HCT116 (cell line): ENCODE data around the gene UVRAG.

ENCODE experiments used
- CBX3 ChIP-seq: IDR thresholded peaks from 2 replicates; pipeline ENCODE4 v1.6.1; 2012; ENCODE audit warnings: low read depth
- CEBPB ChIP-seq: IDR thresholded peaks from 2 replicates; pipeline ENCODE4 v1.6.1; 2012; ENCODE audit warnings: low read depth
- EZH2 ChIP-seq: fragments of 200-600 bp; sonication (generic); IDR thresholded peaks from 2 replicates; pipeline ENCODE4 v1.6.1; 2017; ENCODE audit warnings: antibody characterized with exemption, mixed run types
- FOSL1 ChIP-seq: IDR thresholded peaks from 2 replicates; pipeline ENCODE4 v1.6.1; 2012; ENCODE audit warnings: low read depth
- JUND ChIP-seq: IDR thresholded peaks from 2 replicates; pipeline ENCODE4 v1.6.1; 2012
- POLR2A ChIP-seq: IDR thresholded peaks from 2 replicates; pipeline ENCODE4 v1.7.0; 2011; ENCODE audit warnings: borderline replicate concordance; ENCODE audit not compliant: insufficient read depth, insufficient read length; ENCODE audit errors: extremely low read depth
- POLR2AphosphoS5 ChIP-seq: IDR thresholded peaks from 2 replicates; pipeline ENCODE4 v1.6.1; 2011; ENCODE audit warnings: mild to moderate bottlenecking, low read depth, low read length, moderate library complexity
- RAD21 ChIP-seq: IDR thresholded peaks from 2 replicates; pipeline ENCODE4 v1.6.1; 2012; ENCODE audit warnings: low read depth, mild to moderate bottlenecking
- SP1 ChIP-seq: IDR thresholded peaks from 2 replicates; pipeline ENCODE4 v1.6.1; 2012; ENCODE audit warnings: low read depth
- TCF7L2 ChIP-seq: IDR thresholded peaks from 2 replicates; pipeline ENCODE4 v1.7.0; 2011; ENCODE audit warnings: borderline replicate concordance, inconsistent platforms; ENCODE audit not compliant: insufficient read depth, insufficient read length; ENCODE audit errors: extremely low read depth
- ZFX ChIP-seq: fragments of 450-650 bp; IDR thresholded peaks from 2 replicates; pipeline ENCODE4 v1.6.1; 2017
- ZNF274 ChIP-seq: fragments of 200-500 bp; sonication (Bioruptor generic); IDR thresholded peaks from 2 replicates; pipeline ENCODE4 v1.6.1; 2014; ENCODE audit warnings: mild to moderate bottlenecking, low read depth, low read length, inconsistent platforms
- TF ChIP-seq, protein P1 (sequence below): IDR thresholded peaks from 2 replicates; pipeline ENCODE4 v1.6.1; 2012
- TF ChIP-seq, protein P2 (sequence below), 3 experiments: fragments of 200-600 bp in 1 of 3; sonication (generic) in 1 of 3; IDR thresholded peaks in 2 of 3; conservative IDR thresholded peaks in 1 of 3; 2 replicates each; pipeline ENCODE4 v1.5.1; 2012 to 2017; ENCODE audit warnings: low read depth in 2 of 3, low read length in 2 of 3, antibody characterized with exemption in 1 of 3, borderline replicate concordance in 1 of 3, control low read depth in 1 of 3, mild to moderate bottlenecking in 1 of 3, mixed read lengths in 1 of 3, mixed run types in 1 of 3, moderate library complexity in 1 of 3; ENCODE audit not compliant: insufficient read depth in 1 of 3

DNA sequence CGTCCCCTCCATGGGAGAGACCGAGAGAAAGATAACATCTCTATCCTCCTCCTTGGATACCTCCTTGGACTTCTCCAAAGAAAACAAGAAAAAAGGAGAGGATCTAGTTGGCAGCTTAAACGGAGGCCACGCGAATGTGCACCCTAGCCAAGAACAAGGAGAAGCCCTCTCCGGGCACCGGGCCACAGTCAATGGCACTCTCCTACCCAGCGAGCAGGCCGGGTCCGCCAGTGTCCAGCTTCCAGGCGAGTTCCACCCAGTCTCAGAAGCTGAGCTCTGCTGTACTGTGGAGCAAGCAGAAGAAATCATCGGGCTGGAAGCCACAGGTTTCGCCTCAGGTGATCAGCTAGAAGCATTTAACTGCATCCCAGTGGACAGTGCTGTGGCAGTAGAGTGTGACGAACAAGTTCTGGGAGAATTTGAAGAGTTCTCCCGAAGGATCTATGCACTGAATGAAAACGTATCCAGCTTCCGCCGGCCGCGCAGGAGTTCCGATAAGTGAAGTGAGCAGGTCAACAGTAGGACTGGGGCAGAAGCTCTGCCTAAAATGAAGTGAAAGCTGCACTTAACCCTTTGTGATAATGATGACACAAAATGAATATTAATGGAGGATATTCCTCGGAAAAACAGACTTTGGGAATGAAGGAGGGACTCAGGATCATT, 326.0 kb downstream of the UVRAG start:
- TF ChIP-seq ZNF274 (no peak), FOSL1 (no peak), EZH2 (no peak), POLR2A (no peak), SP1 (no peak), CEBPB (no peak), CBX3 (no peak), ZFX (no peak), JUND (no peak), TCF7L2 (no peak), RAD21 (no peak), POLR2AphosphoS5 (no peak)
- TF ChIP-seq, protein P1, sequence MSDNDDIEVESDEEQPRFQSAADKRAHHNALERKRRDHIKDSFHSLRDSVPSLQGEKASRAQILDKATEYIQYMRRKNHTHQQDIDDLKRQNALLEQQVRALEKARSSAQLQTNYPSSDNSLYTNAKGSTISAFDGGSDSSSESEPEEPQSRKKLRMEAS, result no peak
- TF ChIP-seq, protein P2, sequence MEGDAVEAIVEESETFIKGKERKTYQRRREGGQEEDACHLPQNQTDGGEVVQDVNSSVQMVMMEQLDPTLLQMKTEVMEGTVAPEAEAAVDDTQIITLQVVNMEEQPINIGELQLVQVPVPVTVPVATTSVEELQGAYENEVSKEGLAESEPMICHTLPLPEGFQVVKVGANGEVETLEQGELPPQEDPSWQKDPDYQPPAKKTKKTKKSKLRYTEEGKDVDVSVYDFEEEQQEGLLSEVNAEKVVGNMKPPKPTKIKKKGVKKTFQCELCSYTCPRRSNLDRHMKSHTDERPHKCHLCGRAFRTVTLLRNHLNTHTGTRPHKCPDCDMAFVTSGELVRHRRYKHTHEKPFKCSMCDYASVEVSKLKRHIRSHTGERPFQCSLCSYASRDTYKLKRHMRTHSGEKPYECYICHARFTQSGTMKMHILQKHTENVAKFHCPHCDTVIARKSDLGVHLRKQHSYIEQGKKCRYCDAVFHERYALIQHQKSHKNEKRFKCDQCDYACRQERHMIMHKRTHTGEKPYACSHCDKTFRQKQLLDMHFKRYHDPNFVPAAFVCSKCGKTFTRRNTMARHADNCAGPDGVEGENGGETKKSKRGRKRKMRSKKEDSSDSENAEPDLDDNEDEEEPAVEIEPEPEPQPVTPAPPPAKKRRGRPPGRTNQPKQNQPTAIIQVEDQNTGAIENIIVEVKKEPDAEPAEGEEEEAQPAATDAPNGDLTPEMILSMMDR (IDR thresholded peaks at IDR 0.05 in 2 of 3, conservative IDR thresholded peaks at IDR 0.05 in 1 of 3; ENCODE audit: borderline replicate concordance in 1 of 3, insufficient read depth in 1 of 3, low read depth in 2 of 3, low read length in 2 of 3), result no peak
